ENCODE data around the gene PPP1R1A. TPM values are rescaled to one million over a fixed set of nuclear protein-coding genes. Genes with fewer than 3 reads are reported as not detected.

PPP1R1A gene
- polyA plus RNA-seq, 1 donor, result 70.6 TPM

GRCh38 chr12:54569995-54570528 lies 18.4 kb downstream of the PPP1R1A start:
- no peak for DNase-seq

- no peak for DNase-seq
Measured at GRCh38 chr12:54569072-54569471, 19.4 kb downstream of the PPP1R1A start.

GRCh38 chr12:54566792-54567191 lies 21.7 kb downstream of the PPP1R1A start:
- no peak for DNase-seq

GRCh38 chr12:54565986-54566544 lies 22.4 kb downstream of the PPP1R1A start:
- DNase-seq, result no peak

- DNase-seq, result no peak
Measured at GRCh38 chr12:54565310-54565985, 23.0 kb downstream of the PPP1R1A start.

GRCh38 chr12:54564768-54565167 lies 23.7 kb downstream of the PPP1R1A start:
- DNase-seq, result no peak

- DNase-seq, result no peak
Measured at GRCh38 chr12:54563787-54564186, 24.7 kb downstream of the PPP1R1A start.

- DNase-seq, result no peak
Measured at GRCh38 chr12:54562750-54563356, 25.6 kb downstream of the PPP1R1A start.

GRCh38 chr12:54561164-54561563 lies 27.3 kb downstream of the PPP1R1A start:
- peak; percentile 35 for DNase-seq

GRCh38 chr12:54560374-54560858 lies 28.0 kb downstream of the PPP1R1A start:
- peak; percentile 92 for DNase-seq

GRCh38 chr12:54558759-54559158 lies 29.7 kb downstream of the PPP1R1A start:
- DNase-seq, result no peak

- no peak for DNase-seq
Measured at GRCh38 chr12:54558311-54558710, 30.1 kb downstream of the PPP1R1A start.

GRCh38 chr12:54555670-54556257 lies 32.7 kb downstream of the PPP1R1A start:
- no peak for DNase-seq

GRCh38 chr12:54549774-54550451 lies 38.5 kb downstream of the PPP1R1A start:
- peak; percentile 15 for DNase-seq

- DNase-seq, result no peak
Measured at GRCh38 chr12:54546511-54546910, 41.9 kb downstream of the PPP1R1A start.

GRCh38 chr12:54544743-54545142 lies 43.7 kb downstream of the PPP1R1A start:
- no peak for DNase-seq

- DNase-seq, result no peak
Measured at GRCh38 chr12:54543526-54543925, 44.9 kb downstream of the PPP1R1A start.

- DNase-seq, result no peak
Measured at GRCh38 chr12:54541751-54542290, 46.6 kb downstream of the PPP1R1A start.

GRCh38 chr12:54538136-54538700 lies 50.2 kb downstream of the PPP1R1A start:
- DNase-seq, result no peak

GRCh38 chr12:54535474-54535873 lies 53.0 kb downstream of the PPP1R1A start:
- no peak for DNase-seq

- no peak for DNase-seq
Measured at GRCh38 chr12:54529581-54529980, 58.9 kb downstream of the PPP1R1A start.

Measured in hindlimb muscle (tissue), 1 donor.